Measurements from ENCODE around the gene HMGCR. TPM values are rescaled to one million over a fixed set of nuclear protein-coding genes. Genes with fewer than 3 reads are reported as not detected.

HMGCR gene
- total RNA-seq, 4 donors from 2014 or later, result 30.2 to 56.2 (median 42.5) TPM

DNA sequence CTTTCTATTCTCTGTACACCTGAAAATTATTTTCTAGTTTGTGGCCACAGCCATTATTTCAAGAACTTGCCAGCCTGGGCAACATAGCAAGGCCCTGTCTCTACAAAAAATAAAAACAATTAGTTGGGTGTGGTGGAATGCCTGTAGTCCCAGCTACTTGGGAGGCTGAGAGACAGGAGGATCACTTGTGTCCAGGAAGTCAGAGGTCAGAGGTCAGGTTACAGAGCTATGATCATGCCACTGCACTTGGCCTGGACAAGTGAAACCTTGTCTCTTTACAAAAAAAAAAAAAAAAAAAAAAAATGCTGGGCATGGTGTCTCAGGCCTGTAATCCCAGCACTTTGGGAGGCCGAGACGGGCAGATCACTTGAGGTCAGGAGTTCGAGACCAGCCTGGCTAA lies 58.3 kb downstream of the HMGCR start:
- 94 to 95% methylated on average over 3 of the region's 3 CpGs for WGBS, 2 donors

DNA sequence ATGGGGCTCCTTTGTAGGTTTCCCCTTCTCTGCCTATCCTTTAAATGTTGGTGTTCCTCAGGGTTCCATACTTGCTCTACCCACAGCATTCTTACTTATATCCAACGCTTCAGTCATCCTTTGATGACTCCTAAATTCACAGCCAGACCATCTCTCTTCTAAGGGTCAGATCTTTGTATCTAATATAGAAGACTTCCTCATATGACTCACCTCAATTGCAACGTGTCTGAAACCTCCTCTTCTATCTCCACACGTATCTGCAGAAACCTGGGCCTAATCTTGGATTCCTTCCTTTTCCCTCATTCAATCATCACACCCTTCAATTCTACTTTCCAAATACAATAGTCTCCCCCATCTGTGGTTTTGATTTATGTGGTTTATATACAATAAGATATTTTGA lies 68.3 kb downstream of the HMGCR start:
- 87 to 90% methylated on average over 3 of the region's 3 CpGs for WGBS, 2 donors
- H3K4me1 ChIP-seq, result no peaks in the 10 kb centered on the region
- H3K27ac ChIP-seq, result no peak overlapping the region
- H3K36me3 ChIP-seq, result peaks cover 4 to 6% of the 10 kb centered on the region in 2 donors
- TF ChIP-seq POLR2A (IDR thresholded peaks at IDR 0.05) (no peak), CTCF (IDR thresholded peaks at IDR 0.05) (no peak)
- intact Hi-C loops (cut with DNase I), result no loop called here
- H3K9me3 ChIP-seq, result no peaks in the 10 kb centered on the region
- H3K27me3 ChIP-seq, result no peaks in the 10 kb centered on the region
- no peak for DNase-seq
- no peak overlapping the region for H3K4me3 ChIP-seq (replicated peaks in 1 of 3)

More for the DNA sequence above, 58.3 kb downstream of the HMGCR start:
- no peaks in the 10 kb centered on the region for H3K4me1 ChIP-seq
- no peaks in the 10 kb centered on the region for H3K9me3 ChIP-seq
- TF ChIP-seq POLR2A (IDR thresholded peaks at IDR 0.05) (no peak), CTCF (IDR thresholded peaks at IDR 0.05) (no peak)
- DNase-seq, result no peak
- no peak overlapping the region for H3K27ac ChIP-seq
- H3K36me3 ChIP-seq, result peaks cover 0 to 4% of the 10 kb centered on the region in 2 donors
- no peaks in the 10 kb centered on the region for H3K27me3 ChIP-seq
- no peak overlapping the region for H3K4me3 ChIP-seq (replicated peaks in 1 of 3)
- intact Hi-C loops (cut with DNase I), result no loop called here

Other genes starting within 250 kb of the HMGCR start
- gene ANKRD31, start 100.3 kb upstream of the HMGCR start, total RNA-seq, result under 1 TPM; 0.11 to 0.81 (median 0.33) TPM
- 10 to 100 TPM; 66.3 to 87.5 (median 78.0) TPM for gene CERT1, start 174.4 kb downstream of the HMGCR start, total RNA-seq
- 10 to 100 TPM; 49.8 to 74.5 (median 63.3) TPM for gene POLK, start 174.7 kb downstream of the HMGCR start, total RNA-seq